NCI-H2081 (cell line): ENCODE data around the gene EXOSC2.

Experiments
- DNase-seq, 2 experiments: peaks; one replicate each; lab custom pipeline; 2025; lab: John Stamatoyannopoulos, UW

EXOSC2 gene, protein sequence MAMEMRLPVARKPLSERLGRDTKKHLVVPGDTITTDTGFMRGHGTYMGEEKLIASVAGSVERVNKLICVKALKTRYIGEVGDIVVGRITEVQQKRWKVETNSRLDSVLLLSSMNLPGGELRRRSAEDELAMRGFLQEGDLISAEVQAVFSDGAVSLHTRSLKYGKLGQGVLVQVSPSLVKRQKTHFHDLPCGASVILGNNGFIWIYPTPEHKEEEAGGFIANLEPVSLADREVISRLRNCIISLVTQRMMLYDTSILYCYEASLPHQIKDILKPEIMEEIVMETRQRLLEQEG

DNA sequence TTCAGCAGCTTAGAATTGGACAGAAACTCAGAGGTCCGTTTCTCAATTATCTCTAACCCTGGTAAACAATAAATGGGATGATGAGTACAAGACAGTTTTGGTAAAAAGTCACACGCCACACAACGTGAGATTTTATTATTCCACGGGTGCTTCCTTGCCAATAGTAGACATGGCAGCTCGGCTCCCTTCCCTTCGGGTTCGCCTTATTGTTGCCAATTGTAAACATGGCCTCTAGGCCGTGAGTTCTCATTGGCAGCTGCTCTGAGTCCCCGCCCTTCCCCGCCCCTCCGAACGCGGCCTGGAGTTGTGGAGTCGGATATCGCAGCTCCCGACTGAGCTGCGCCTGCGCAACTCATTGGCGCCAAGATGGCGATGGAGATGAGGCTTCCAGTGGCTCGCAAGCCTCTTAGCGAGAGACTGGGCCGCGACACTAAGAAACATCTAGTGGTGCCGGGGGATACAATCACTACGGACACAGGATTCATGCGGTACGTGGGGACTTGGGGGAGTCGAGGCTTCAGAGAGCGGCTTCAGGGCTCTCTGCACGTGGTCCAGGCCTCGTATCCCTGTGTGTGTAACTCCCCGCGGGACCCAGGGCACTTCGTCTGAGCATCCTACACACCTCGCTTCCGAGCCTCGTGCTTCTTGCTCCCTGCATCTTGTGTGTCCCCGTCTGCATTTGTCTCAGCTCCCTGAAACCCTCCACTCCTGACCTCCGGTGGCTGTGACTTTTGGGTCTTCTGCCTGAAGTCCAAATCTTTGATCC is at the start of gene EXOSC2:
Gene EXOSC2 (plus strand): TSS at position 355 of the 766 bp plus-strand sequence. CDS start 12 bp downstream, at position 367.
- peak; percentile 98 for DNase-seq

DNA sequence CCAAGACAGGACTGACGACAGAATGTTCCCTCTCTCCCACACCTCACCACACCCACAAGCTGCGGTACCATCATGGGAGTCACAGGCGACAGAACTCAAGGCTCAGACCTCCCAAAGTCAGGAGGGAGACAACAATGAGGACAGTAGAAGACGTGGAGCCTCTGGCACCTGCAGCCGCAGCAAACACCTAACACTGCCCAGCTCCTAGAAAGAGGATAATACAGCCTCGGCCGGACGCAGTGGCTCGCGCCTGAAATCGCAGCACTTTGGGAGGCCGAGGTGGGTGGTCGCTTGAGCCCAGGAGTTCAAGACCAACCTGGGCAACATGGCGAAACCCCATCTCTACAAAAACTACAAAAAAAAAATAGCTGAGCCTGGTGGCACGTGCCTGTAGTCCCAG is 42.4 kb upstream of the EXOSC2 start:
- no peak for DNase-seq

DNA sequence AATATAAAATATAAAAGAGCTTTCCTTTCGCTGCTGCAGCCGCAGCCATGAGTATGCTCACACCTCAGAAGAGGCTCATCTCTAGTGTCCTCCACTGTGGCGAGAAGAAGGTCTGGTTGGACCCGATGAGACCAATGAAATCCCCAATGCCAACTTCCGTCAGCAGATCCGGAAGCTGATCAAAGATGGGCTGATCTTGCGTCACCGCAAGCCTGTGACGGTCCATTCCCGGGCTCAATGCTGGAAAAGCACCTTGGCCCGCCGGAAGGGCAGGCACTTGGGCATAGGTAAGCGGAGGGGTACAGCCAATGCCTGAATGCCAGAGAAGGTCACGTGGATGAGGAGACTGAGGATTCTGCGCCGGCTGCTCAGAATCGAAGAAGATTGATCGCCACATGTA is 41.8 kb upstream of the EXOSC2 start:
- DNase-seq: no peak

DNA sequence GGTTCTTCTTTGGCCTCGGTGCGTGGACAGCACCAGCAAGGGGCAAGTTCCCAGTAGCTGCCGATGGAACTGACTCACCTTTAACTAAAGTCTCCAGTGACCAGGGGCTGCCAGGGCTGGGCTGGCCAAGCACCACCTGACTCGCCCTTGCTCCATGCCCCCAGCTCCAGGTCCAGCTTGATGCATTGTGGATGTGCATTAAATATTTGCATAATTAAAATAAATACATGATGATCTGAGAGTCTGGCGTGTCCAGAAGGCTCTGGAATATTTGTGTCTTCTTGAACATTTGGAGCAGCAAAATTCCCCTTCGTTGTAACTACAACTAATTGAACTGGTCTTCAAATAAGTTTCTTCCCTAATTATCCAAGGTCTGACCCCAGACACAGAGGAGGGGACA is 38.7 kb upstream of the EXOSC2 start:
- no peak for DNase-seq

DNA sequence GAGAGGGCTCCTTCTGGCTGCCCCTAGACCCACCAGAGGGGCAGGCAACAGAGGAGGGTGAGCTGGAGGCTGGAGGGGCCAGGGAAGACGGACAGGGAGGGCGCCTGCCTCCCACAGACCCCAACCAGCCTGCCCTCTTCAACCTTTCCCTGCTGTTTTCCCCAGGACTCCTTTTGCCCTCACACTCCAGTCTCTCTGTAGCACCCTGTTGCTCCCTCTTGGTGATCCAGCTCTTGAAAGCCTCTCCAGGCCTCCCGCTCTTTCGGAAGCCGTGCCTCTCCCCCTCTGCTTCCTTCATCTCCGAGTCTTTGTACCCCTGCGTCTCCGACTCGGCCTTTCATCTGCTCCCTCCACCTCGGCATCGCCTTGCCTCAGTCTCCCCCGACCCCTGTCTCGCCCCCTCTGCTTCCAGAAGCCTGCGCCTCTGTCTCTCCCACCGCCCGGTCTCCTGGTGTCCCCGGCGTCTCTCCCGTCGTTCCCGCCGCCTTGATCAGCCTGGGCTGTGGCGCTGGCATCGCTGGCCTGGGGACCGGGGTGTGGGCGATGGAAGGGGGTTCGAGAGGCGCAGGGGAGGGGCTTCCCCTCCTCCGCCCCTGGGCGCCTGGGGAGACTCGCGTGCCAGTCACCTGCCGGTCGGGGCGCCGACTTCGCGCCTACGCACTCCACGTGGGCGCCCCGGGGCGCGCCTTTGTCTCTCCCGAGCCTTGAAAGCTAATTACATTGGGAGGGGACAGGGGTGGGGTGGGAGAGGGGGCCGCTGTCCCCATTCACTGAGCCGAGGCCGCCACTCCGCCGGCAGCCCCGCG is 34.5 kb upstream of the EXOSC2 start:
- no peak for DNase-seq

DNA sequence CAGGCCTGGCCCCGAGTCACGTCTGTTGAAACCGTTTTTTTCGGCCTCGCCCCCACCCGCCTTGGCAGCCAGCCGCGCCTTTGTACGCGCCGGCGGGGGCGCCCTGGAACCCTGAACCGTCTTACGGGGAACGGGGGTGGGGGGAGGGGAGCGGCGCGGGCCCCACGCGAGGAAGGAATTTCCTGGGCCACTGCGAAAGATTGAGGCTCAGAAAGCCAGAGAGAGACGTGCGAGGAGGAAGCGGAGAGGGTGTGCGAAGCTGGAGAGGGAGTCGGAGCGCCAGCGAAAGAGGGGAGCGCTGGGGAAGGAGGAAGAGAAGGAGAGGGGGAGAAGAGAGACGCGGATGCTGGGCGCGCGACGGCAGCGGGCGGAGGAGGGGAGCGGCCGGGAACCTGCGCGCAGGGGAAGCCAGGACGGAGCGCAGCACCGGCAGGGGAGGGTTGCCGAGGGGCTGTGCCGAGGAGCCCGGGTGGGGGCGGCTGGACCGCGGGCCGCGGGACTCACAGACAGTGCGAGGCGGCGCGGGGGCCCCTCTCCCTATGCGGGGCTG is 33.8 kb upstream of the EXOSC2 start:
- DNase-seq: no peak

DNA sequence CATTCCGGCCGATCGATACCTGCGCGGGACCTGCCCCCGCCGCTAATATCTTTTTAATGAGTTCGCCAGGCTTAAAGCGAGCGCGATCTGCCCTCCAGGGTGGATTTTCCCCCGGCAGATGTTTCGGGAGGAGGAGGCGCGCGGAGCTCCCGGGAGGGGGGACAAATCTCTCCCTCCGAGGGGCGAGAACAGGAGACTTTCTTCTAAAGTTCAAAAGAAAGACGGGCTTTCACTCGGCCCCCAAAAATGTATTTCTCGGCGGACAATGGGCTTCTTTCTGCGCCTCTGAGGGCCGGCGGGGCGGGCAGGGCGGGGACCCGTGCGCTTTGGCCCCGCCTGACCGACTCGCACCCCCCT is 33.3 kb upstream of the EXOSC2 start:
- no peak for DNase-seq

DNA sequence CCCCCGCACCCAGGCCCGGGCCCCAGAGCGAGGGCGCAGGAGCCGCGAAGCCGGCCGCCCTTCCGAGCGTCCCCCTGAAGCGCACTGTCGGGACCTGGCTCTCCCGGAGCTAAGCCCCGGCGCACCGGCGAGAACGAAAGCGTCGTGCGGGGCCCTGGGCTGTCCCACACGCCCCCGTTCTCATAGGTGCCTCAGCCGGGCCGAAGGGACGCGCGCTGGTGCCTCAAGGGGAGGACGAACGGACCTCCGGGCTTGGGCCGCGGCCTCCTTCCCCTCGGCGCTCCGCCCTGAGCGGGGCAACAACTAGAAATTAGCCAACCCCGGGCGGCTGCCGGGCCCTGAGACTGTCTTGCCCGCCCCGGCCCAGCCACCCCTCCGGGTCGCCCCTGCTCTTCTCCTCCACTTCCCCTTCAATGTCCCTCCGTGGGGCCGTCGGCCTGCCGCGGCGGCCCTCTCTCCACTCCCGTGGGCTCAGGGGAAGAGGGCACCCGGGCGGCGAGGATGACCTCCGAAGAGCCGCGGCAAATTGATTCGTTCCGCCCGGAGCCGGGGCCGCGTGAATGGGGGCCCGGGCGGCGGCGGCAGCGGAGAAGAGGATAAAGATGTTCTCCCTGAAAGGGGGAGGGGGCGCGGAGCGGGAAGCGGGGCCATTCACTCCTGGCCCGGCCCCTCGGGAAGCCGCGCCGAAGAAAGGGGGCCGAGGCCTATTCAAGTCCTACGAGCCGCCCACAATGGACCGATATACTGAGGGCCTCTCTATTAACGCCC is 32.7 kb upstream of the EXOSC2 start:
- no peak for DNase-seq

DNA sequence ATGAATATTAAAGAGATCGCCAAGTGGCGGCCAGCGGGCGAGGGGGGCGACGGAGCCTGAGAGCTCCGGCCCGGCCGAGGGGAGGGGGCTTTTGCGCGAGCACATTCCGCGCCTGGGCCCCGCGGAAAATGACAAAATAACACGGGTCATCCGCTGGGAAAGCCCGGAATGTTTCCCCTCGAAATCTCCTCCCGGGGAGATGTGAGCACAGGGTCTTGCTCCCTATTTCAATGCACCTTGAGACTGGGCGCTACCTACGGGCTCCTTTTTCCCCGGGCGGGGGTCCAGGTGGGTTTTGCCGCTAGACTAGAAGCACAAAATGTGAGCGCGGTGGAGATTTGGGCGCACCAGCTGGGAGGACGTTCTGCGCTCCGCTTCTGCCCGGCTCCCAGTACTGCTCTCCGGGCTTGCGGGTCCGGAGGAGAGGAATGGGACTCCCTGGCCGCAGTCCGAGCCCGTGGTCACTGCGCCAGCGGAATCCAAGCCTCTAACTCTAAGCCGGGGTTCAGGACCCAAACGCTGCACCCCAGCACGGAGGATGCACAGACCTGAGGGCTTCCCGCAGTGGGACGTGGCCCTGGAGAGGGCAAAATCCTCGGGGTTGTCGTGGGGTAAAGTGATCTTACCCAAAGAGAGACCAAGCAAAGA is 32.0 kb upstream of the EXOSC2 start:
- no peak for DNase-seq

DNA sequence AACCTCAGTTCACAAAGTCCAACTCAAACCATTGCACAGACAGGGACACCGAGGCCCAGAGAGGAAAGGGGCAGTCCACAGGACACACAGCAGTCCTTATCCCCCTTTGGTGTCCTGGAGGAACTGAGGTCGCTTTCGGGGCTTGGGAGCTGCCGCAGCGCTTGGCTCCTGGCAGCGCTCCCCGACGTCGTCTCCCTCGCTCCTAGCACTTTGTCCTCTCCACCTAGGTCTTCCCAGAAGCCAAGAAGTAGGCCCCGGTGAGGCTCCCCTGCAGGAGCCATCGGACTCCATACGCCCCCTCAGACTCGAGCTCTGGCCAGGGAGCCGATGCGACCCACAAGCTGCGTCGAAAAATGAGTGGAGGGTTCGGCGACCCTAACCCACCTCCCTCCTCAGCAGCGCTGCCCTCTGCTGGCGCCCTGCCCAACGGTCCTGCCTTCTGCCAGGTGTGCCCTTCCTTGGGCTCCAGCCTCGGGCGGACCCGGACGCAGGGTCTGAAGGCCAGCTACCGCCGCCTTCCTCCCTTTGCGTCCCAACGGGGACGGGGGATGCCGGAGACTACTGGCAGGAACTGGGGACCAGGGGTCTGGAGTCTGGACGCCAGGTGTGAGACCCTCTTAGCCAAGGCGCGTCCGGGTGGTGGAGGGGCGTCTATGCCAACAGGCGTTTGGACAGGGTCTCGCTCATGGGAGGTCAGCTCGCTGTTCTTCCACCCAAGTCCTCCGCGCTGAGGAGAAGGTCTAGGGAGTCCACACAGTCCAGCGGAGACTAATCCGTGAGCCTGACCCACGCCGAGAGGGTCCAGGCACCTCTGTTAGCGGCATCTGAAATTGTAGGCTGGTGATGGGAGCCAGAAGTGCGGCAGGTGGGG is 31.2 kb upstream of the EXOSC2 start:
- no peak for DNase-seq

DNA sequence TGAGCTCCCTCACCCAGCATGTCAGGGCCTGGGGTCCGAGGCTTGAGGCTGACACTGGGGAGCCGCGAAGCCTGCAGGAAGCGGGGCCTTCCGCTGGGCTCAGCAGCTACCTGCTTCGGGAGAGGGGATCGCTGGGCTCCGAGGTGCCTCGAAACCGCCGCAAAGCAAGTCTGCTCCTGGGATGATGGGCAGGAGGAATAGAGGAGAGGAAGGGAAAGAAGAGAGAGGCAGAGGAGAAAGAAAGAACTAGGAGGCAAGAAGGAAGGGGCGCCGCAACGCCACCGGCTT is 30.7 kb upstream of the EXOSC2 start:
- DNase-seq: no peak

DNA sequence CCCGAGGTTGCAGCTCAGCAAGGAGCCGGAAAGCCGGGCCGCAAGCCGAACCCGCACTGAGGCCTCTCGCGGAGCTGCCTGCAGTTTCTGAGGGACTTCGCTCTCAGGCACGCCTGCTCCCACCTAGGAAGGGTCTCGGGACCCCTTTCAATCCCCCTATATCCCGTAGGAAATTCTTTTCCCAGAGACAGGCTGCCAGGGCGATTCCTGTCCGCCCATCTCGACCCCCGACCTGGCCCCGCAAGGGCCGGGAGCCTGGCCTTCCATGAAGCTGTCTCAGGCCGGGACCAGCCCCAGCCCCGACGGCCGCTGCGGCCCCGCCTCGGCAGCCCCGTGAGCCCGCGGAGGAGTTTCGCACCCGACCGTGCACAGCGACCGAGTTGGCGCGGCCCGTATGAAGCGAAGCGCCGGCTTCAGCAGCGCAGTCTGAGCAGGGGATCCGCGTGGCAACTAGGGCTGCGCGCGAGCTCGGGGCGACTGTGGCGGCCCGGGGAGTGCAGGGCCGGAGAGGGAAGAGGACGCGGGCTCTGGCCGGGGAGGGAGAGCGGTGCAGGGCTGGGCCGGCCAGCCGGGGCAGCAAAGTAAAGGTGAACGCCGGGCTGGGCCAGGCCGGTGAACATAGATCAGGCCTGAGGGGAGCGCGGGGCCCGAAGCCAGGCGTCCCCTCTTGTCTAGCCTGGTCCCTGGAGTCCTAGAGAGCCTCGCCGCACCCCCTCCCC is 30.2 kb upstream of the EXOSC2 start:
- no peak for DNase-seq

DNA sequence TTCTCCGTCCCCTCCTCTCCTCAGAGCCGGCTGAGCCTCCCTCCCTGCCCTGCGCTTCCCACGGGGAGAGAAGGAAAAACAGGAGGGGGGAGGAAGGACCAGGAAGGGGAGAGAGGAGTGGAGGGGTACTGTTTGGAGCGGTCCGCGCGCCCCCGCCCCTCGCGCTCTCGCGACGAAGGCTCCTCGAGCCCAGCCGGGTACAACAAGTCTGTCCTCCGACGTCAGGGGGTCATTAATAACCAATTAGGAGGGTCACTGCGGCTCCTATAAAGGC is 29.7 kb upstream of the EXOSC2 start:
- no peak for DNase-seq

DNA sequence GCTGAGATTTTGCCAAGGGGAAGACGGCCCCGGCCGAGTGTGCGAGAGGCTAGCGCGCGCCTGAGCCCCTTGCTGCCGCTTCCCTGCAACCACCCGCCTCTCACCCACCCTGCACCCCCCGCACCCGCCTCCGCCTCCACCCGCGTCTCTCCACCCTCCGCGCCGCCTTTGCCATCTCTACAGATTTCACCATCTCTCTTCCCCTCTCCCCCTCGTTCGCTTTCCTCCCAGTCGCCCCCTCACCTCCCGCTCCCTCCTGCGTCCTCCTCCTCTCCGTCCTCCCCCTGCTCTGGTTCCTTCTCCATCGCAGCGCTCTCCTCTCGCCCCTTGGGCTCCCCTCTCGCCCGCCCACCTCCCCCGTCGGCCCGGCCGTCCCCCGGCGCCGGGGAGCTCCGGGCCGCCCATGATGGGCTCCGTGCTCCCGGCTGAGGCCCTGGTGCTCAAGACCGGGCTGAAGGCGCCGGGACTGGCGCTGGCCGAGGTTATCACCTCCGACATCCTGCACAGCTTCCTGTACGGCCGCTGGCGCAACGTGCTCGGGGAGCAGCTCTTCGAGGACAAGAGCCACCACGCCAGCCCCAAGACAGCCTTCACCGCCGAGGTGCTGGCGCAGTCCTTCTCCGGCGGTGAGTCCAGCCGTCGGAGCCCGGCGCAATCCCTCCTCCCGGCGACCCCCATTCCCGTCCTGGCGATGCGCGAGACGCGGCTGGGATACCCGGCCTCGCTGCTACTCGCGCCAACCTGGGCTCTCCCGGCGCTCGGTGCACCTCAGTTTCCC is 29.1 kb upstream of the EXOSC2 start, which contains the start of gene PRDM12:
Gene PRDM12 (plus strand): TSS at position 344 of the 778 bp plus-strand sequence. CDS start 60 bp downstream, at position 404.
- no peak for DNase-seq

DNA sequence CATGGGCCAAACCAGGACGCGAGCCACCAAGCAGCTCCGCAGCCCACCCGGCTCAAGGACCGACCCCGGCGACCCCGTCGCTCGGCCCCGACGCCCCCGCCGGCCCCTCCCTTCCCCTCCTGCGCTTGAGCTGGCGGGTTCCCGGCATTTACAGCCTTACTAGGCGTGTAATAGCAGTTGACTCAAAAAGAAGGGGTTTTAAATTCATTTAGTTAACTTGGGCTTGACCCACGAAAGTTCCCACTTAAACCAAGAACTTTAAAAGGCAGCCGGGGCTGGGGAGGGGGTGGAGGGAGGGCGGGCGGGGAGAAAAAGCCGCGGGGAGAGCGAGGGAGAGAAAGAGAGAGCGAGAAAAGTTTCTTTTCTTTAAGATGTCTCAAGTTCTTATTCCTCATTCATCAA is 28.6 kb upstream of the EXOSC2 start:
- DNase-seq: no peak

DNA sequence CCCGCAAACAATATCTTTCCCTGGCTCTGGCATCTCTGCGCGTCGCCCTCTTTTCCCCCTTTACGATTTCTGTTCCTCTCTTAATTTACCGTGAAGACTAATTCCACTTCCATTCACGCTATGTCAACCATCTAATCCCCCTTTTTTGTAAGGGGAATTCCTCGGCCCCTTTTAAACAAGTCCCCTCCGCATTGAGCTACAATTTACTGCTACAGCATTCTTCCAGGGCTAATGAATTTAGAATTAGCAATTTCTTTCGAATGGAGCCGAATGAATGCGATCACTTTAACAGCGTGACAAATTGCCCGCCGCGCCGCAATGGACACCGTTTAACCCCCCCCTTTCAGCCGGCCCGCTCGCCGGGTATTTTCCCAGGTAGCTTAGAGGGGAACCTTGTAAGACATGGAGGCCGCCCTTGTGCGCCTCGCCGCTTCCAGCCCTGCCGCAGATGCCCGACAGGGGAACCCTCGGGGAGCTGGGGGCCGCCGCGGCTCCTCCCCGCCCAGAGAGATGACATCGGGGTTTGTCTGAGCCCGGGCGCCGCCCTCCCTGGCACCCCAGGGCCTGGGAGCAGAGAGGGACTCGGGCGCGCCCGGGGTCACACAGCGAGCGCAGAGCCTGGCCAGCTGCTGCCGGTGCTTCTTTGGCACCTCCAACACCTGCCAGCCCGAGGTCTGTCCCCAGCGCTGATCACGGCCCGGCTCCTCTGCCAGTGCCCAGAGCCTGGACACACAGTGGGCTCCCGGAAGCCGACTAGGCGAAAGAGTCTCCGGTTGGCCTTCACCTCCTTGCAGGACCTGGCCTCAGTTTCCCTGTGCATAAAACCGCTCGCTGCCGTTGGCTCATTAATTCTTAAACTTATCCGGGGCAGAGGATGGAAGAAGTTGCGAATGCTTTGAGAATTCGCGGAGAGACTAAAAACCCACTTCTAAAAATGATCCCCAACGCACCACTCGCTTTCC is 27.9 kb upstream of the EXOSC2 start:
- DNase-seq: no peak

DNA sequence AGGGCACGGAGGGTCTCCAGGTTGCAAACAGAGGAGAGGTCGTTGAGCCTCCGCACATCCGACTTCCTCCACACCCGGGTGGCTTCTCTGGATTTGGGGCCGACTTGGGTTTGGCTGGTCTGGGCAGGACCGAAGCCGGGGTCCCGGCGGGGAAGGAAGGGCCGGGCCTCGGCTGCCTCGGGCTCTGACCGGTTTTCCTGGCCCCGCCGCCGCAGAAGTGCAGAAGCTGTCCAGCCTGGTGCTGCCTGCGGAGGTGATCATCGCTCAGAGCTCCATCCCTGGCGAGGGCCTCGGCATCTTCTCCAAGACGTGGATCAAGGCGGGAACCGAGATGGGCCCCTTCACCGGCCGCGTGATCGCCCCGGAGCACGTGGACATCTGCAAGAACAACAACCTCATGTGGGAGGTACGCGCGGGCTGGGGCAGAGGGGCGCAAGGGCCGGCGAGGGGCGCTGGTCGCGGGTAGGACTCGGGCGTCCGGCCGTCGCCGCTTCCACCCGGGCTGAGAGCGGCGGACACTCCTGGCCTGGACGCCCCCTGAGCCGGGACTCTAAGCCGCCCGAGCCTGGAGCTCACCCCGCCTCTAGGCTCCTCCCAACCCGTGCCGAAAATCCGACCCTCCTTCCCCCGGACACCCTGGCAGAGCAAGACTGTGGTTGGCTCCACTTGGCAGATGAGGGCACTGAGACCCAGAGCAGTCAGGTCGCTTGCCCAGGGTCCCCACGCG is 27.0 kb upstream of the EXOSC2 start:
- no peak for DNase-seq

DNA sequence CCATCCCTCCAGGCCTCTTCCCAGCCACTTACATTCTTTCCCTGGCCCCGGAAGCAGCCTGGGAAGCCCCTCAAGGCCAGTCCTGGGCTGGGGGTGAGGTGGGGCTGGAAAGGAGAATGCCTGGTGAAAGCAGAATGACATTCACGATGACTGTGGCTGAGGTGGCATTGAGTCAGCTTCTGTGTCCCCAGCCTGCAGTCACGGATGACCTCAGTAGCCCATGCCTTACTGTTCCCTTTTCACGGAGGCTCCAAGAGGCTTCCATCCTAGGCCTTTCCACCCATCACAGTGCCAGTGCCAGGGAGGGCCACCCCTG is 26.5 kb upstream of the EXOSC2 start:
- DNase-seq: no peak
